ENCODE measurements around the gene RAB3IL1.

- TF ChIP-seq CTCF (IDR thresholded peaks at IDR 0.05) = no peak
- TF ChIP-seq POLR2AphosphoS5 (IDR thresholded peaks at IDR 0.05) = no peak
These were observed 10.1 kb downstream of the RAB3IL1 start for GRCh38 chr11:61907282-61907681.
